IMR-90 (cell line): ENCODE measurements around the gene CYP26A1. TPM values are rescaled to one million over a fixed set of nuclear protein-coding genes. Genes with fewer than 3 reads are reported as not detected.

Experiments
- ATAC-seq: fragments of 200-7000 bp; cut with Tn5 transposase; 2 replicates; pipeline ENCODE4 v1.9.1; 2020; ENCODE audit warnings: low read depth, mild to moderate bottlenecking, moderate library complexity
- BruUV-seq: library from RNA; stranded (reverse); fragments of 400-500 nt; replicated peaks from 2 replicates; lab custom pipeline; 2021; lab: Mats Ljungman, UMichigan
- CTCF ChIA-PET: fragments of 300-600 bp; formaldehyde crosslinking; extraction: SDS; loops from one replicate; lab custom pipeline; 2021; ENCODE audit warnings: antibody characterized with exemption; lab: Yijun Ruan, JAX
- POLR2A ChIA-PET: fragments of 300-600 bp; sonication (Branson Sonifier 250); formaldehyde crosslinking; loops from one replicate; lab custom pipeline; 2022; ENCODE audit warnings: antibody characterized with exemption; ENCODE audit not compliant: unreplicated experiment; lab: Charles Lee
- DNase-seq: peaks from one replicate; pipeline ENCODE4 v3.0.0; 2013
- H2AFZ ChIP-seq: replicated peaks from 2 replicates; pipeline ENCODE3; 2013; ENCODE audit warnings: low read length, mild to moderate bottlenecking; ENCODE audit not compliant: poor library complexity
- H2AK5ac ChIP-seq: 2 replicates; pipeline ENCODE4 v1.6.1; 2013; ENCODE audit warnings: low read depth, low read length, inconsistent platforms
- H2AK9ac ChIP-seq: replicated peaks from 2 replicates; pipeline ENCODE3; 2013; ENCODE audit warnings: mild to moderate bottlenecking, low read depth, low read length, moderate library complexity; ENCODE audit not compliant: poor library complexity
- H2BK120ac ChIP-seq: 2 replicates; pipeline ENCODE4 v1.6.1; 2013; ENCODE audit warnings: low read depth, low read length, inconsistent platforms
- H2BK15ac ChIP-seq: 3 replicates; pipeline ENCODE4 v1.6.1; 2013; ENCODE audit warnings: low read depth, low read length, inconsistent platforms
- H2BK20ac ChIP-seq: 2 replicates; pipeline ENCODE4 v1.6.1; 2013; ENCODE audit warnings: low read depth, mild to moderate bottlenecking, inconsistent platforms, low read length, moderate library complexity
- H2BK5ac ChIP-seq: 2 replicates; pipeline ENCODE4 v1.6.1; 2013; ENCODE audit warnings: mild to moderate bottlenecking, low read depth, low read length, inconsistent platforms; ENCODE audit not compliant: poor library complexity, severe bottlenecking
- H3K14ac ChIP-seq: replicated peaks from 2 replicates; pipeline ENCODE4 v1.6.1; 2013; ENCODE audit warnings: low read depth, low read length, inconsistent platforms
- H3K18ac ChIP-seq: 2 replicates; pipeline ENCODE4 v1.6.1; 2013; ENCODE audit warnings: low read depth, low read length, control low read depth
- H3K23ac ChIP-seq: 2 replicates; pipeline ENCODE4 v1.6.1; 2013; ENCODE audit warnings: low read depth, low read length, inconsistent platforms
- H3K27ac ChIP-seq: 2 replicates; pipeline ENCODE4 v1.5.1; 2013; ENCODE audit warnings: mild to moderate bottlenecking, control low read depth, low read length; ENCODE audit not compliant: insufficient read depth
- H3K27me3 ChIP-seq: 2 replicates; pipeline ENCODE4 v1.6.1; 2013; ENCODE audit warnings: low read length; ENCODE audit not compliant: control insufficient read depth, insufficient read depth
- H3K36me3 ChIP-seq: 2 replicates; pipeline ENCODE4 v1.6.1; 2013; ENCODE audit warnings: low read length, mixed read lengths; ENCODE audit not compliant: control insufficient read depth, insufficient read depth
- H3K4ac ChIP-seq: 2 replicates; pipeline ENCODE4 v1.6.1; 2013; ENCODE audit warnings: low read depth, low read length, inconsistent platforms
- H3K4me1 ChIP-seq: 2 replicates; pipeline ENCODE4 v1.6.1; 2013; ENCODE audit warnings: low read length, mixed read lengths; ENCODE audit not compliant: control insufficient read depth, insufficient read depth
- H3K4me2 ChIP-seq: 2 replicates; pipeline ENCODE4 v1.6.1; 2013; ENCODE audit warnings: low read depth, mild to moderate bottlenecking, control low read depth, low read length, moderate library complexity
- H3K4me3 ChIP-seq: 2 replicates; pipeline ENCODE4 v1.5.1; 2013; ENCODE audit warnings: low read depth, mild to moderate bottlenecking, control low read depth, low read length, moderate library complexity; ENCODE audit not compliant: insufficient read depth
- H3K56ac ChIP-seq: 2 replicates; pipeline ENCODE4 v1.6.1; 2013; ENCODE audit warnings: low read length, inconsistent platforms; ENCODE audit not compliant: insufficient read depth; ENCODE audit errors: extremely low read depth
- H3K79me1 ChIP-seq, 2 experiments: 2 replicates each; pipeline ENCODE4 v1.6.1; 2013; ENCODE audit warnings: low read length in 2 of 2, inconsistent platforms in 1 of 2, low read depth in 1 of 2
- H3K9ac ChIP-seq: 2 replicates; pipeline ENCODE4 v1.6.1; 2013; ENCODE audit warnings: low read depth, low read length, control low read depth
- H3K9me1 ChIP-seq: 2 replicates; pipeline ENCODE4 v1.6.1; 2013; ENCODE audit warnings: low read length, inconsistent platforms; ENCODE audit not compliant: insufficient read depth
- H3K9me3 ChIP-seq: 2 replicates; pipeline ENCODE4 v1.6.1; 2013; ENCODE audit warnings: low read length; ENCODE audit not compliant: control insufficient read depth, insufficient read depth
- H4K20me1 ChIP-seq: 2 replicates; pipeline ENCODE4 v1.6.1; 2013; ENCODE audit warnings: low read length, inconsistent platforms; ENCODE audit not compliant: insufficient read depth
- H4K5ac ChIP-seq: 2 replicates; pipeline ENCODE4 v1.6.1; 2013; ENCODE audit warnings: mild to moderate bottlenecking, low read depth, low read length, control low read depth
- H4K8ac ChIP-seq, 2 experiments: 2 replicates each; pipeline ENCODE4 v1.6.1; 2013; ENCODE audit warnings: low read depth in 2 of 2, low read length in 2 of 2, control low read depth in 1 of 2, inconsistent platforms in 1 of 2
- H4K91ac ChIP-seq: 2 replicates; pipeline ENCODE4 v1.6.1; 2013; ENCODE audit warnings: low read depth, low read length, inconsistent platforms; ENCODE audit not compliant: insufficient read depth
- BHLHE40 ChIP-seq: fragments of 150-350 bp; IDR thresholded peaks from 2 replicates; pipeline ENCODE4 v1.6.1; 2016; ENCODE audit warnings: mild to moderate bottlenecking, low read depth, low read length
- CHD1 ChIP-seq: IDR thresholded peaks from 2 replicates; pipeline ENCODE4 v1.6.1; 2012; ENCODE audit warnings: low read depth, low read length, improper control_type of control experiment
- FOS ChIP-seq: fragments of 150-350 bp; IDR thresholded peaks from 2 replicates; pipeline ENCODE4 v1.6.1; 2016; ENCODE audit warnings: low read depth, low read length
- MAFK ChIP-seq: IDR thresholded peaks from 2 replicates; pipeline ENCODE4 v1.6.1; 2012; ENCODE audit warnings: low read depth, low read length, improper control_type of control experiment
- MAZ ChIP-seq: IDR thresholded peaks from 2 replicates; pipeline ENCODE4 v1.6.1; 2012; ENCODE audit warnings: low read depth, mild to moderate bottlenecking, low read length, improper control_type of control experiment, moderate library complexity, borderline replicate concordance
- MXI1 ChIP-seq: IDR thresholded peaks from 2 replicates; pipeline ENCODE4 v1.6.1; 2012; ENCODE audit warnings: low read depth, mild to moderate bottlenecking, low read length, moderate library complexity, borderline replicate concordance
- NFE2L2 ChIP-seq: fragments of 150-350 bp; IDR thresholded peaks from 2 replicates; pipeline ENCODE4 v1.6.1; 2016; ENCODE audit warnings: low read depth, mild to moderate bottlenecking, low read length
- POLR2A ChIP-seq: IDR thresholded peaks from 2 replicates; pipeline ENCODE4 v1.6.1; 2012; ENCODE audit warnings: mild to moderate bottlenecking, low read depth, low read length
- RAD21 ChIP-seq: IDR thresholded peaks from 2 replicates; pipeline ENCODE4 v1.6.1; 2012; ENCODE audit warnings: low read length, improper control_type of control experiment
- RFX5 ChIP-seq: IDR thresholded peaks from 2 replicates; pipeline ENCODE4 v1.8.0; 2012; ENCODE audit warnings: low read depth, mild to moderate bottlenecking, low read length, moderate library complexity
- SMC3 ChIP-seq: fragments of 150-350 bp; IDR thresholded peaks from 2 replicates; pipeline ENCODE4 v1.6.1; 2016; ENCODE audit warnings: low read depth, mild to moderate bottlenecking, antibody characterized with exemption, low read length, moderate library complexity
- WGBS, 2 experiments: methylation state at CpG; one replicate each; pipeline versions ENCODE4 v1.1.5 to v1.1.7; 2013; ENCODE audit warnings: missing lambda C conversion rate in 2 of 2; ENCODE audit not compliant: insufficient read length in 1 of 2; ENCODE audit errors: extremely low coverage in 2 of 2; 5-methylcytosine and 5-hydroxymethylcytosine counted together
- dilution Hi-C: fragments of 300-500 bp; cut with HindIII; formaldehyde crosslinking; loops from one replicate; pipeline ENCODE4 v1.14.3; 2018; ENCODE audit warnings: low sequenced_read_pairs; ENCODE audit not compliant: unreplicated experiment
- in situ Hi-C: fragments of 300-500 bp; cut with MboI; formaldehyde crosslinking; loops from 3 replicates; pipeline ENCODE4 v1.14.3; 2019; ENCODE audit warnings: low sequenced_read_pairs, inconsistent platforms, mixed read lengths
- intact Hi-C: fragments of 100-400 bp; cut with micrococcal nuclease; formaldehyde crosslinking; loops from 2 replicates; pipeline ENCODE4 v1.10.0; 2022
- polyA plus RNA-seq, 3 experiments: library from polyadenylated mRNA; depleted of rRNA; stranded (reverse); fragments of >200 nt; gene quantifications; 2 replicates each; pipeline ENCODE4 v1.2.3, GENCODE V29; 2012; ENCODE audit warnings: low replicate concordance in 1 of 3
- total RNA-seq: library from RNA; depleted of rRNA; stranded (reverse); fragments of >200 nt; gene quantifications from 2 replicates; pipeline ENCODE4 v1.2.3, GENCODE V29; 2012
- TF ChIP-seq, protein P1 (sequence below): fragments of 150-350 bp; IDR thresholded peaks from 2 replicates; pipeline ENCODE4 v1.6.1; 2017; ENCODE audit warnings: mild to moderate bottlenecking, antibody characterized with exemption, low read length, low read depth
- TF ChIP-seq, protein P2 (sequence below): conservative IDR thresholded peaks from 2 replicates; pipeline ENCODE4 v1.5.1; 2012; ENCODE audit warnings: mild to moderate bottlenecking, low read depth, low read length, improper control_type of control experiment
- TF ChIP-seq, protein P3 (sequence below): fragments of 150-350 bp; IDR thresholded peaks from 2 replicates; pipeline ENCODE4 v1.6.1; 2016; ENCODE audit warnings: low read depth, mild to moderate bottlenecking, low read length, moderate library complexity, borderline replicate concordance

CYP26A1 gene
- total and polyA plus RNA-seq, 2 of the 4 experiments (the other 2 are of a cell fraction) = 0.15 TPM; not detected in 1

DNA sequence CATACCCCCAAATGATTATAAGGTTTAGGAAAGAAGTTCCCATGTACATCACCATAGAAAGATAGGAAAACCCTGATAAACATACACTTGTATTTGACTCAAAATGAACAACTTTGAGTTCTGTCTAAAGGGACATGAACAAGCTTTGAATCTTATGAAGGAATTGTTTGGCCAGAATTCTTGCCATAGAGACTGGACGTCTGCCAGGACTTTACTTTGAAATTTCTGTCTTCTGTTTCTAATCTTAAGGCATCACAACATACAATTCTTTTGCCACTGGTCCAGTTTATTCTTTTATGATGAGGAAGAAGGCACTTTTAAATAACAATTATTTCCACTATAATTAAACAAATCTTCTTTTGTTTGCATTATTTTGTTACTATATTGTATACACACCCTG, 39.3 kb upstream of the CYP26A1 start:
- in situ Hi-C loops = no loop called here
- POLR2A ChIA-PET = no interaction called here

More for the DNA sequence above, 39.3 kb upstream of the CYP26A1 start:
- Histone ChIP-seq H3K9me3 (no peaks in the 10 kb centered on the region), H3K56ac (no peak overlapping the region), H3K27ac (no peak overlapping the region), H3K27me3 (no peaks in the 10 kb centered on the region), H2AFZ (no peak overlapping the region), H3K79me1 (no peaks in the 10 kb centered on the region; a peak in 1 of 4 replicates), H4K20me1 (no peaks in the 10 kb centered on the region), H3K4me1 (peaks cover 12% of the 10 kb centered on the region), H3K9ac (no peak overlapping the region), H2BK15ac (no peak overlapping the region), H2BK20ac (no peak overlapping the region), H3K18ac (no peak overlapping the region), H2BK120ac (no peak overlapping the region), H4K91ac (no peak overlapping the region), H3K9me1 (0 out of 2 replicates have a peak, but pooled peaks cover 6% of the 10 kb centered on the region), H2AK9ac (no peak overlapping the region), H2BK5ac (no peak overlapping the region), H3K36me3 (no peaks in the 10 kb centered on the region), H3K4me3 (no peak overlapping the region), H4K8ac (no peak overlapping the region), H3K4me2 (no peak overlapping the region), H3K23ac (no peak overlapping the region), H3K14ac (no peak overlapping the region), H3K4ac (no peak overlapping the region), H4K5ac (no peak overlapping the region), H2AK5ac (no peak overlapping the region)
- no CpG with 5 or more reads among the region's 1 CpG for WGBS, 2 experiments
- ATAC-seq (no peak), DNase-seq (no peak)
- no TSS peak for BruUV-seq
- intact Hi-C loops = no loop called here
- dilution Hi-C loops = no loop called here
- CTCF ChIA-PET = interaction anchor here (0.6 to 0.7 kb wide), 2 partner anchors 17 to 28 kb away, joined by 3 to 4 read pairs; no protein-coding TSS in a partner anchor
- TF ChIP-seq CHD1 = no peak
- no peak for TF ChIP-seq MAZ
- TF ChIP-seq RAD21 = no peak
- TF ChIP-seq BHLHE40 = no peak
- no peak for TF ChIP-seq FOS
- TF ChIP-seq, protein P1, sequence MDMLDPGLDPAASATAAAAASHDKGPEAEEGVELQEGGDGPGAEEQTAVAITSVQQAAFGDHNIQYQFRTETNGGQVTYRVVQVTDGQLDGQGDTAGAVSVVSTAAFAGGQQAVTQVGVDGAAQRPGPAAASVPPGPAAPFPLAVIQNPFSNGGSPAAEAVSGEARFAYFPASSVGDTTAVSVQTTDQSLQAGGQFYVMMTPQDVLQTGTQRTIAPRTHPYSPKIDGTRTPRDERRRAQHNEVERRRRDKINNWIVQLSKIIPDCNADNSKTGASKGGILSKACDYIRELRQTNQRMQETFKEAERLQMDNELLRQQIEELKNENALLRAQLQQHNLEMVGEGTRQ = no peak
- TF ChIP-seq, protein P2, sequence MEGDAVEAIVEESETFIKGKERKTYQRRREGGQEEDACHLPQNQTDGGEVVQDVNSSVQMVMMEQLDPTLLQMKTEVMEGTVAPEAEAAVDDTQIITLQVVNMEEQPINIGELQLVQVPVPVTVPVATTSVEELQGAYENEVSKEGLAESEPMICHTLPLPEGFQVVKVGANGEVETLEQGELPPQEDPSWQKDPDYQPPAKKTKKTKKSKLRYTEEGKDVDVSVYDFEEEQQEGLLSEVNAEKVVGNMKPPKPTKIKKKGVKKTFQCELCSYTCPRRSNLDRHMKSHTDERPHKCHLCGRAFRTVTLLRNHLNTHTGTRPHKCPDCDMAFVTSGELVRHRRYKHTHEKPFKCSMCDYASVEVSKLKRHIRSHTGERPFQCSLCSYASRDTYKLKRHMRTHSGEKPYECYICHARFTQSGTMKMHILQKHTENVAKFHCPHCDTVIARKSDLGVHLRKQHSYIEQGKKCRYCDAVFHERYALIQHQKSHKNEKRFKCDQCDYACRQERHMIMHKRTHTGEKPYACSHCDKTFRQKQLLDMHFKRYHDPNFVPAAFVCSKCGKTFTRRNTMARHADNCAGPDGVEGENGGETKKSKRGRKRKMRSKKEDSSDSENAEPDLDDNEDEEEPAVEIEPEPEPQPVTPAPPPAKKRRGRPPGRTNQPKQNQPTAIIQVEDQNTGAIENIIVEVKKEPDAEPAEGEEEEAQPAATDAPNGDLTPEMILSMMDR = no peak
- TF ChIP-seq, protein P3, sequence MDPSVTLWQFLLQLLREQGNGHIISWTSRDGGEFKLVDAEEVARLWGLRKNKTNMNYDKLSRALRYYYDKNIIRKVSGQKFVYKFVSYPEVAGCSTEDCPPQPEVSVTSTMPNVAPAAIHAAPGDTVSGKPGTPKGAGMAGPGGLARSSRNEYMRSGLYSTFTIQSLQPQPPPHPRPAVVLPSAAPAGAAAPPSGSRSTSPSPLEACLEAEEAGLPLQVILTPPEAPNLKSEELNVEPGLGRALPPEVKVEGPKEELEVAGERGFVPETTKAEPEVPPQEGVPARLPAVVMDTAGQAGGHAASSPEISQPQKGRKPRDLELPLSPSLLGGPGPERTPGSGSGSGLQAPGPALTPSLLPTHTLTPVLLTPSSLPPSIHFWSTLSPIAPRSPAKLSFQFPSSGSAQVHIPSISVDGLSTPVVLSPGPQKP = no peak
- no peak for TF ChIP-seq MAFK
- TF ChIP-seq RFX5 = no peak
- TF ChIP-seq SMC3 = no peak
- TF ChIP-seq POLR2A = no peak
- TF ChIP-seq NFE2L2 = no peak
- TF ChIP-seq MXI1 = no peak
